HG03378 (cell line): Measurements from ENCODE around the gene GULP1.
"Not testable (repeated sequence)": the region's sequence is repeated elsewhere in the genome, so short reads cannot be mapped to it uniquely, and the experiment has no call there.

Source experiments
- ATAC-seq: cut with Tn5 transposase; IDR thresholded peaks from one replicate; pipeline ENCODE4 v1.9.1; 2021; ENCODE audit warnings: mild to moderate bottlenecking, moderate library complexity; ENCODE audit not compliant: unreplicated experiment

The GULP1 gene

DNA sequence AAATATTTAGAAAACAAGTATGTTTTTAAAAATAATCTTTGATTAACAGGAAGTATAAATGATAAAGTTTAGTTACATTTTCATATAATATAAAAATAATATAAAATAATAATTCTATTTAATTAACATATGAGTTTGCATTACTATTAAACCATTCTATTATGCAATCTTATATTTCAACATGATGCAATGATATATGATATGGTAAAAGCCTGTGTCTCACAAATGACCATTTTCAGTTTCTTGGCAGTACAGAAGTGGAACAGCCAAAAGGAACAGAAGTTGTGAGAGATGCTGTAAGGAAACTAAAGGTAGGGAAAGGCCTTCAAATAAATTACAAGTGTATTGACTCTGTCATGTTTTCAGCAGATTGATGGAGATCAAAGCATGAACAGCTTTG lies 230.8 kb downstream of the GULP1 start:
- ATAC-seq = no peak

DNA sequence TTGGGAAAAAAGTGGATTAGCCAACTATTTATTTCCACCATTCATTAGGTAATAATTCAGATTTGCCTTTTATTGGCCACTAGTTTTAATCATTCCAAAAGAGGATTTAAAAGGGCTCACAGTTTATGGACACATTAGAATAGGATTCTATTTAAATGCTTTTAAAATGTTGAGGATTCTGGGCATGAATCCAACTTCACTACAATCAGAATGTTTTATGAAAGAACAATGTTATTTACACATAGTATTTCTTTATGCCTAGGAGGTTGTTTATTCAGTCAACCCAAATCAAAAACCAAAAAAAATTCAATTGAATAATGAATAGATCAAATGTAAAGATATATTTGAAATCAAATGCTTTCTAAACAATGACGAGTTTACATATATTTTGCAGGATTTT lies 232.2 kb downstream of the GULP1 start:
- no peak for ATAC-seq

GRCh38 chr2:188524519-188525113 lies 232.9 kb downstream of the GULP1 start:
- ATAC-seq = peak; percentile 82

DNA sequence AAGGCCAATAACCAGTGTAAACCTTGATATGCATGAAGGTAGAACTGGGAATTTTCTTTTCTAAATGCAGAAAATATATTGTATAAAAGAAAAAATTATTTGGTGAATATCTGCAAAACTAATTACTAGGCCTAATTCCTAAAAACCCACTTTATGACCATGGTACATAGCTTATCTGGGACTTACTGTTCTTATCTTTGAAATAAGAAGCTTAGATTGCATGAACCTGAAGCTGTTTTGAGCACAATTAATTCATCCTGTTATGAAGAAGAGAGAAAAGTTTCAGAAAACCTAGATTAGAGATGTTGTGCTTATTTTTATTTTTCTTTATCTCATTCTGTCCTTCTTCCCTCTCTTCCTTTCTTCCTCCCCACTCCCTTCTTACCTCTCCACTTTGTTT lies 235.0 kb downstream of the GULP1 start:
- ATAC-seq = no peak

DNA sequence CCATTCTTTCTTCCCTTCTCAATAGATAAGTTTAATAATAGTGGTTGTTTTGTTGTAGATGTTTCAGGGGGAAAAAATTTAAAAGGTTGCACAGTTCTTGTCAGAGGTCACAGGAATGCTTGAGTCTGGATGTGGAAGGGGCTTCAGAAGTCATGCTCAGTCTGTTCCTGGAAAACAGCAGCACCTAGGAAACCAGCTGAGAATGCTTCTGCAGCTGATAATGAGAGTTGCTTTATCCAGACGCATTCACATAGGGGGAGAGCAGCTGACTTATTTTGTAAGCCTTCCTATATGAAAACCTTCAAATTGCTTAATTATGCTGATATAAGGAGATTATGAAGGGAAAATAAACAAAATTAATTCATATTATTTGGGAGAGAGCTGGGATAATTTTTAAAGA lies 235.5 kb downstream of the GULP1 start:
- no peak for ATAC-seq

DNA sequence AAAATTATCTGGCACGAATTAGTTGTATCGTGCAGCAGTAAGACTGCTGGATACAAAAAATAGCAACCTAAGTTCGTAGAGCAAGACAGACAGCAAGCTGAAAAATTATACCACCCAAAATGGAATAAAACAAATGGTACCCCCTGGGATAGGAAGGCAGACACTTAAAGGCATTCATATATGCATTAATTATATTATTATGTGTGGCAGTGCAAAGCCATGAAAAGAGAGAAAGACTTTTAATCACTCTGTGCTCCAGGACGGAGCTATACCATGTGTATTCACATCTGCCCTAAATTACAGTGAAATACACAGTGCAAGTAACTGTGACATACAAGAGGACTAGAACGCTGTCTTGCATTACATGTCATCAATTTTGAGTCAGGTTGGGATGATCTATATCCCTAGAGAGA lies 235.9 kb downstream of the GULP1 start:
- no peak for ATAC-seq

DNA sequence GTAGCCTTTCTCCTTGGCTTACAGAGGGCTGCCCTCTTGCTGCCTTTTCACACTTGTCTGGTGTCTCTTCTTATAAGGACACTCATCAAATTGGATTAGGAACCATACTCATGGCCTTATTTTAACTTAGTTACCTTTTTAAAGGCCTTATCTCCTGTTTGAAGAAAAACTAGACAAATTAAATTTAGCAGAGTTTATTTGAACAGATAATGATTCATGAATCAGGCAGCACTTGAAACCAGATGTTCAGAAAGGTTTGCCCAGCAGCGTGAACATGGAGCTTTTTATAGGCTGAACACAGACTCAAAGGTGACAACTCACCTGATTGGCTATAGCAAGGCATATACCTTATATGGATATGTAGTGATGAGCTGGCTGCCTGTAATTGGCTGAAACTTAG lies 238.0 kb downstream of the GULP1 start:
- ATAC-seq = no peak

DNA sequence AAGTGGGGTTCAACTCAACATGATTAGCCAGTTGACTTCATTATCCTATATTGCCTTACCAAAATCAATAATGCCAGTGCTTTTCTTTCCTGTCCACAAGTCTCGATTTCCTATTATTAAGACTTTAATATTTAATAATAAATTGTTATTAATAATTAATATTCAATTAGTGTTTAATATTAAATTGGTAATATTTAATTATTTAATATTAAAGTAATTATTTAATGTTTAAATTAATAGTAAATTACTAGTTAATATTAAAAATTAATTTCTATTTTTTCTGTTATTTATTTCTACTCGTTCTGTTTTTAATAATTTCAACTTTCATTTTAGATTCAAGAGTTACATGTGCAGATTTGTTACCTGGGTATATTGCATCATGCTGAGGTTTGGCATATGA lies 243.2 kb downstream of the GULP1 start:
- ATAC-seq = no peak

DNA sequence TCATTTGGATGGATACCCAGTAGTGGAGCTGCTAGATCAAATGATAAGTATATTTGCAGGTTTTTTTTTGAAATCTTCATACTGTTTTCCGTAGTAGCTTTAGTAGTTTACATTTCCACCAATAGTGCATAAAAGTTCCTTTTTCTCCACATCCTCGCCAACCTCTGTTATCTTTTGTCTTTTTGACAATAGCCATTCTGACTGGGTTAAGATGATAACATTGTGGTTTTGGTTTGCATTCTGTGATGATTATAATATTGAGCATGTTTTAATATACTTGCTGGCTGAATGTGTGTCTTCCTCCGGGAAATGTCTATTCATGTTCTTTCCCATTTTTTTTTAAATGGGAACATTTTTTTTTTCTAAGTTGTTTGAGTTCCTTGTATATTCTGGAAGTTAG lies 260.0 kb downstream of the GULP1 start:
- no peak for ATAC-seq

DNA sequence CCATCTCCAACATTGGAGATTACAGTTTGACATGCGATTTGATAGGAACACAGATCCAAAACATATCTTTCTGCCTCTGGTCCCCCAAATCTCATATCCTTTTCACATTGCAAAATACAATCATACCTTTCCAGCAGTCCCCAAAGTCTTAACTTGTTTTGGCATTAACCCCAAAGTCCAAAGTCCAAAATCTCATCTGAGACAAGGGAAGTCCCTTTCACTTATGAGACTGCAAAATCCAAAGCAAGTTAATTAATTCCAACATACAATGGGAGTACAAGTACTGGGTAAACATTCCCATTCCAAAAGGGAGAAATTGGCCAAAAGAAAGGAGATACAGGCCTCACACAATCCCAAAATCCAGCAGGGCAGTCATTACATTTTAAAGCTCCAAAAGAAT lies 265.4 kb downstream of the GULP1 start:
- no peak for ATAC-seq

DNA sequence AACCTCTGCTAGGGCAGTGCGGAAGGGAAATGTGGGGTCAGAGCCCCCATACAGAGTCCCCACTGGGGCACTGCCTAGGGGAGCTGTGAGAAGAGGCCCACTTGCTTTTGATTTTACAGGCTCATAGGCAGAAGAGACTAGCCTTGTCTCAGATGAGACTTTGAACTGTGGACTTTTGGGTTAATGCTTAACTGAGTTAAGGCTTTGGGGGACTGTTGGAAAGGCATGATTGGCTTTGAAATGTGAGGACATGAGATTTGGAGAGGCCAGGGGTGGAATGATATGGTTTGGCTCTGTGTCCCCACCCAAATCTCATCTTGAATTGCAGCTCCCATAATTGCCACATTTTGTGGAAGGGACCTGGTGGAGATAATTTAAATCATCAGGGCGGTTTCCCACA lies 267.8 kb downstream of the GULP1 start:
- not testable (repeated sequence) for ATAC-seq

DNA sequence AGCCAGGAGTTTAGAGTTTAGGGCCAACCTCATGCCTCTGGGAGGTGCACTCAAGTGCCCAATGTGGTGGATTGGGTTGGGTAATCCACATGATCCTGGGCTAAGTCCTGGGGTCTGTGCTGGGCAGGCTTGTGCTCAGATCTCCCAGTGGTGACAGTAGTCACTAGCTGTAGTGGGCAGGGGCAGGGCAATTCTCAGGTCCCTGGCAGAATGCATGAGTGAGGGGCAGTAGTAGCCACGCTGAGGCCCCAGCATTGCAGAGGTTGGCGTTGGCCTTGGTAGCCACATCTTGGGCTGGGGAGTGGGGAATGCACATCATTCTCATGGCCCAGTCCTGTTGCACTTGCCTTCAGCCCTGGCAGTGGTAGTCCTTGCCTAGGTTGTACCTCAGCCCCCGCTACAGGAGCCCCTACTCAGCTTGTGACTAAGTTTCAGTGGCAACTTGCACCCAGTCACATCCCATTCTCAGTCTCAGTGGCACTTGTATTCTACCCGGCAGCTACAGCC lies 269.9 kb downstream of the GULP1 start:
- ATAC-seq = no peak

DNA sequence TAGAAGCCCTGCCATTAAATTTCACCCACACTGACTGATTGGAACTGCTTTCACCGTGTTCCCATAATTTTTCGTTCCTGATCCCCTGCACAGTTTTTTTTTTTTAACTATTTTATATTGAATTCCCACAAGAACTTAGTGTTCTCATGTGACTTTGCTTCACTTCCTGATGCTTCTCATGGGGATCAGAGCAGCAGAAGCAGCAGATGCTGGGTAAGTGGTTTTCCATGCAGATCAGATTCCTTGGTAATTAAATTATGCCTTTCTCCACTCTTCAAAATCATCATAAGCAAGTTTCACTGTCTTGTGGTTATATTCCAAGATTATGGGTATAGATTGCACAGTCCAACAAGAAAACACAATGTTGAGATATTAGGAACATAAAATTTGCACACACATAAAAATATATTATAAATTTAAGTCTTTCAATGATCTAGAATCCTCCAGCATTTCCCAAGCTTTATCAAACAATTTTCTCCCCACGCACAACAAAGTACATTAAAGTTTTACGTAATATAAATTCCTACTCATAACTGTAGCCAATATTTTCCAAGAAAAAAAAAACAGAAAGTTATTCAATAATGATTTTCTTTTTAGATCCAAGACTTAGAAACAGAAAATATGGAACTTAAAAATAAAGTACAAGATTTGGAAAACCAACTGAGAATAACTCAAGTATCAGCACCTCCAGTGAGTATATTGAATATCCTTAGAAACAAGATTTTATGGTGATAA lies 277.9 kb downstream of the GULP1 start:
- ATAC-seq = no peak

DNA sequence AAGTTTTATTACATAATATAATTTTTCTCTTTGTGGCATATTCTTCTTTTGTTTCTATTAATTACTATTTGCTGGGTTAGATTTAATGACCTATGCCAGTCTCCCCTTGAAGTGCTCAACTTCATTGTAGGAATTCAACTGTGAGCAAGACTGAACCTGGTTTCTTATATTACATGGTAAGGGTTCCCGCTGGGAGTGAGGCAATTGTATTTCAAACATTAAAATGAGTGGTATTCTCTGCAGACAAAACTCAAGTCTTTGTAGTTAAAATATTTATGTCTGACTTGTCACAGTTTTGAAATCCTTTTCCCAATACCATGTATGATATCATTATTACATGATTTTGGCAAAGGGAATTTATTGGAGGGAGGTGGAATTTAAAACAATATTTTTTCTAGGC lies 278.7 kb downstream of the GULP1 start:
- ATAC-seq = no peak

GRCh38 chr2:188571543-188572303 lies 280.0 kb downstream of the GULP1 start:
- ATAC-seq = no peak

DNA sequence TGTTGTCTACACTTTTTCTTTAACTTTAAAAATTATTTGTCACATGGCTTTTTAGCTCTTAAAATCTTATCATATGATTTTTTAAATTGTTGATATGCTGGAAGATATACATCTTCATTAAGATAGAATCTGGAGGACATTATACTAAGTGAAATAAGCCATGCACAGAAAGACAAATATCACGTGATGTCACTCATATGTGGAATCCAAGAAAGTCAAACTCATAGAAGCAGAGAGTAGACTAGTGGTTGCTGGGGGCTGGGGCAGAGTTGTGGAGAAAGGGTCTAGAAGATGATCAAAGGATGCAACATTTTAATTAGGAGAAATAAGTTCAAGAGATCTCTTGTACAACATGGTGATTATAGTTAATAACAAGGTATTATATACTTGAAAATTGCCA lies 280.9 kb downstream of the GULP1 start:
- ATAC-seq = no peak

- no peak for ATAC-seq
Measured at GRCh38 chr2:188573453-188573852, 281.8 kb downstream of the GULP1 start.

DNA sequence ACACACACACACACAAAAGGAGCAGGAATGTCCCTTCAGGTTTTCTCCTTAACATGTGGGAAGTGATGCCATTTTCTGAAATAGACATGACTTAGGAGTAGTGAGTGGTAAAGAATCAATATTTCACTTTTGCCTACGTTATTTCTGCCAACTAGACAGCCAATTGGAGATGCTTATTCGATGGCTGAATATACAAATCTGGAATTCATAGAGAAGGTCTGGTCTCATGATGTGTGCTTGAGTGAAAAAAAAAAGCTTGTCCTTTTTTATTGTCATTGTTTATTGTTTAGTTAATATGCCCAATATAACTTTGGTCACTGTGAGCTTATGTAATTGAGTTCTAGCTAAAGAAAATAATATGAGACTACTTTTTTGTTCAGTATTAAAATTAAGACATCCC lies 284.3 kb downstream of the GULP1 start:
- ATAC-seq = no peak

GRCh38 chr2:188576651-188577050 lies 285.0 kb downstream of the GULP1 start:
- no peak for ATAC-seq

GRCh38 chr2:188577231-188577630 lies 285.6 kb downstream of the GULP1 start:
- no peak for ATAC-seq

GRCh38 chr2:188580738-188581137 lies 289.1 kb downstream of the GULP1 start:
- no peak for ATAC-seq

DNA sequence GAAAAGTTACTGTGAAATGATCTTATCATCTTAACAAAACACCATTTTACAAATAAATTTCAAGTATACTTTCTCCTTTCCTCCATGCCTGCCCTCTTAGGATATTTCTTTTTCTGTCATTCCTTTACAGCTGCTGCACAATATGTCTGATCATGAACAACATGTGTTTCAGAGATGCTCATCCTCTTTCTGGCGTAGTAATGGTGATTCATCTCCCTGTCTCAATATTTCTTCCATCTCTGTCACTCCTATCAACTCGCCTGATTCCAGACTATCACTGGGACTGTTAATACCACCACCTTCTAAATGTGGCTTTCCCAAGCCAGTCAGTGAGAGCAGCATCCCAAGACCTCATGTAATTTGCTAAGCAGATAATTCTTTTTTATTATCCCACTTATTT lies 290.5 kb downstream of the GULP1 start:
- ATAC-seq = no peak
